K562 (cell line): ENCODE measurements around the gene SPATA2L. TPM values are rescaled to one million over a fixed set of nuclear protein-coding genes. Genes with fewer than 3 reads are reported as not detected.

Source experiments
- FOSL1 ChIP-seq: fragments of 200-800 bp; sonication (Bioruptor generic); conservative IDR thresholded peaks from 2 replicates; pipeline ENCODE4 v1.6.1; 2016; ENCODE audit warnings: missing genetic modification characterization, missing compliant biosample characterization
- JUN ChIP-seq, 2 experiments: sonication (generic) in 1 of 2; formaldehyde crosslinking in 1 of 2; IDR thresholded peaks; 2 replicates each; pipeline versions ENCODE4 v1.6.1 to v1.8.0; 2012 to 2022; ENCODE audit warnings: borderline replicate concordance in 2 of 2, mild to moderate bottlenecking in 2 of 2, improper control_type of control experiment in 1 of 2, low read depth in 1 of 2, low read length in 1 of 2, missing genetic modification reagents in 1 of 2
- MEF2D ChIP-seq: conservative IDR thresholded peaks from 2 replicates; pipeline ENCODE4 v1.6.1; 2016; ENCODE audit warnings: low read depth, missing genetic modification characterization, missing compliant biosample characterization
- MEIS2 ChIP-seq: fragments of 450-650 bp; IDR thresholded peaks from 2 replicates; pipeline ENCODE4 v1.6.1; 2014; ENCODE audit warnings: mild to moderate bottlenecking; ENCODE audit not compliant: partially characterized antibody
- NR3C1 ChIP-seq: sonication (generic); formaldehyde crosslinking; IDR thresholded peaks from 2 replicates; pipeline ENCODE4 v1.8.1; 2022; ENCODE audit warnings: missing genetic modification reagents
- TOE1 ChIP-seq, 2 experiments: fragments of 450-650 bp in 1 of 2; sonication (generic) in 1 of 2; formaldehyde crosslinking in 1 of 2; IDR thresholded peaks; 2 replicates each; pipeline versions ENCODE4 v1.7.1 to v1.8.0; 2016 to 2022; ENCODE audit warnings: borderline replicate concordance in 2 of 2, mild to moderate bottlenecking in 2 of 2, antibody characterized with exemption in 1 of 2, inconsistent platforms in 1 of 2, low read depth in 1 of 2, missing genetic modification reagents in 1 of 2, moderate library complexity in 1 of 2
- ZC3H4 ChIP-seq: sonication (generic); formaldehyde crosslinking; IDR thresholded peaks from 2 replicates; pipeline ENCODE4 v1.9.0; 2021; ENCODE audit warnings: missing genetic modification reagents, borderline replicate concordance
- ZNF174 ChIP-seq: fragments of 250-450 bp; sonication (Bioruptor Pico); IDR thresholded peaks from 2 replicates; pipeline ENCODE4 v1.4.0; 2020; ENCODE audit warnings: mild to moderate bottlenecking
- ZNF316 ChIP-seq: fragments of 450-650 bp; IDR thresholded peaks from 2 replicates; pipeline ENCODE4 v1.6.1; 2016
- ZNF318 ChIP-seq, 2 experiments: fragments of 450-650 bp; IDR thresholded peaks; 2 replicates each; pipeline ENCODE4 v1.6.1; 2016; ENCODE audit warnings: mild to moderate bottlenecking in 2 of 2, borderline replicate concordance in 1 of 2, low read depth in 1 of 2, moderate library complexity in 1 of 2
- ZNF398 ChIP-seq: fragments of 250-450 bp; sonication (Bioruptor Pico); IDR thresholded peaks from 2 replicates; pipeline ENCODE4 v1.8.0; 2021; ENCODE audit warnings: moderate library complexity, mild to moderate bottlenecking, inconsistent platforms
- ZNF436 ChIP-seq: fragments of 250-450, 450-650 bp; sonication (Bioruptor Pico); formaldehyde crosslinking; IDR thresholded peaks from 2 replicates; pipeline ENCODE4 v1.7.0; 2020; ENCODE audit warnings: mild to moderate bottlenecking
- ZNF699 ChIP-seq: fragments of 250-450 bp; sonication (Bioruptor Pico); IDR thresholded peaks from 2 replicates; pipeline ENCODE4 v1.8.0; 2021; ENCODE audit warnings: mild to moderate bottlenecking, moderate library complexity; ENCODE audit not compliant: insufficient replicate concordance
- ZNF780A ChIP-seq: fragments of 250-450 bp; sonication (Bioruptor Pico); IDR thresholded peaks from 2 replicates; pipeline ENCODE4 v1.5.0; 2021; ENCODE audit warnings: mild to moderate bottlenecking
- polyA plus RNA-seq, 8 experiments: library from polyadenylated mRNA; depleted of rRNA in 4 of 8; stranded (reverse) in 5 of 8; unstranded in 3 of 8; fragments of >200 nt; fragmentation: Nextera tagmentation in 2 of 8; fragmentation: Illumina TruSeq in 1 of 8; extraction: Ambion mirVana in 2 of 8; extraction: Trizol in 1 of 8; gene quantifications; 2 replicates each; pipeline versions ENCODE4 v1.2.1 to v1.2.3, GENCODE V29; 2011 to 2014; ENCODE audit warnings: inconsistent platforms in 1 of 8, missing spikeins in 1 of 8
- total RNA-seq, 7 experiments: library from RNA; depleted of rRNA in 6 of 7; stranded (reverse); fragments of >200 nt in 6 of 7; fragmentation: Illumina TruSeq in 2 of 7; extraction: Trizol in 2 of 7; gene quantifications; 2 replicates each; pipeline versions ENCODE4 v1.2.1 to v1.2.3, GENCODE V29; 2011 to 2021; ENCODE audit warnings: low replicate concordance in 1 of 7
- TF ChIP-seq, protein P1 (sequence below): fragments of 450-650 bp; formaldehyde crosslinking; IDR thresholded peaks from 2 replicates; pipeline ENCODE4 v1.4.0; 2022; ENCODE audit warnings: mild to moderate bottlenecking, moderate library complexity

Gene SPATA2L
- total and polyA plus RNA-seq, 9 of the 15 experiments (the other 6 are each of a cell fraction or from before 2014, with no cell fraction given) = 0.13 to 19.2 (median 4.8) TPM; not detected in 1

DNA sequence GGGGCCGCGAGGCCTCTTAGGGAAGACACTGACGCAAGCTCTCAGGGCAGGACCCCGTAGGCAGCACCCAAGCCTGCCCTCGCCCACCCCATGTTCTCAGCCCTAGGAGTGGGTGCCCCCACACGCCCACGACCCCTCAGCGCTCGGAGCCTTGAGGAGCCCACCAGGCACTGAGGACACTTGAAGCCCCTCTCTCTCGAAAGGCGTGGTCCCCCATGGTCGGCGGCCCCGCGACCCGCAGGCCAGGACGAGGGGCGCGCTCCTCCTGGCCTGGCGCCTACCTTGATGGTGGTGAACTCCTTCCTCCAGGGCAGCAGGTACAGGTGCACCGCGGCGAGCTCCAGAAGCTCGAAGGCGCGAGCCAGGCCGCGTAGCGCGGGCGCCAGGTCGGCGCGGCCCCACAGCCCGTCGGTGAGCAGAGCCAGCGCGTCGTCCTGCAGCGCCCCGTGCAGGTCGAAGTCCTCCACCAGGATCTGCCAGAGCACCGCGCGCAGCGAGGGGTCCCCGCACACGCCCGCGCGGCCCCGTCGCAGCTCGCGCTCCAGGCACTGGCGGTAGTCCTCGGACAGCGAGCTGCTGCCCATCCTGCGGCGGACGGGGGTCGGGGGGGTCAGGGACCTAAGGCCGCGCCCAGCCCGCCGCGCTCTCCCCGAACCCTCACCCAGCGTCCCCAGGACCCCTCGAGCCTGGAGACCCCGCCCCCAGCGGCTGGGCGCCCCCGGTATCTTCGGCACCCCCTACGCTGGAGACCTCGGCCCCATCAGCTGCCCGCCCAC is 668 bp downstream of the SPATA2L start (continued):
- TF ChIP-seq ZNF699 (CRISPR knock-in tag) (no peak), TOE1 (IDR thresholded peaks at IDR 0.05; ENCODE audit: borderline replicate concordance) (no peak), TOE1 (CRISPR knock-in tag; IDR thresholded peaks at IDR 0.05; ENCODE audit: borderline replicate concordance, low read depth) (no peak), ZNF174 (CRISPR knock-in tag) (no peak), ZNF398 (no peak), ZC3H4 (CRISPR knock-in tag) (no peak), MEIS2 (no peak), NR3C1 (CRISPR knock-in tag) (peak; percentile 89), MEF2D (no peak), ZNF436 (no peak), FOSL1 (tag) (no peak), ZNF316 (no peak), JUN (IDR thresholded peaks at IDR 0.05; ENCODE audit: borderline replicate concordance, low read depth, low read length) (no peak), JUN (CRISPR knock-in tag; IDR thresholded peaks at IDR 0.05; ENCODE audit: borderline replicate concordance) (no peak; the same call in 1 of the 2 replicates), ZNF780A (CRISPR knock-in tag) (no peak), ZNF318 (IDR thresholded peaks at IDR 0.05; ENCODE audit: borderline replicate concordance in 1 of 2, low read depth in 1 of 2) (no peak)
- TF ChIP-seq, protein P1, sequence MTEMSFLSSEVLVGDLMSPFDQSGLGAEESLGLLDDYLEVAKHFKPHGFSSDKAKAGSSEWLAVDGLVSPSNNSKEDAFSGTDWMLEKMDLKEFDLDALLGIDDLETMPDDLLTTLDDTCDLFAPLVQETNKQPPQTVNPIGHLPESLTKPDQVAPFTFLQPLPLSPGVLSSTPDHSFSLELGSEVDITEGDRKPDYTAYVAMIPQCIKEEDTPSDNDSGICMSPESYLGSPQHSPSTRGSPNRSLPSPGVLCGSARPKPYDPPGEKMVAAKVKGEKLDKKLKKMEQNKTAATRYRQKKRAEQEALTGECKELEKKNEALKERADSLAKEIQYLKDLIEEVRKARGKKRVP (CRISPR knock-in tag) = no peak
